Activated CD8-positive, alpha-beta memory T cell treated with anti-CD3 and anti-CD28 coated beads for 1 hour (primary cell): Measurements from ENCODE around the gene OPRD1.
A peak's percentile ranks its signal among the peaks of the same experiment; 100 is the strongest.
"Not testable (repeated sequence)": the region's sequence is repeated elsewhere in the genome, so short reads cannot be mapped to it uniquely, and the experiment has no call there.

ENCODE experiments used
- DNase-seq, 2 donors: peaks; one replicate each; pipeline ENCODE4 v3.0.0-alpha.2; 2020; ENCODE audit warnings: low read depth in 1 of 2; ENCODE audit errors: extremely low read depth in 1 of 2

OPRD1 gene

GRCh38 chr1:28840928-28841544 lies 29.1 kb downstream of the OPRD1 start:
- DNase-seq = no peak

GRCh38 chr1:28845786-28846543 lies 34.0 kb downstream of the OPRD1 start:
- DNase-seq = no peak

- DNase-seq = not testable (repeated sequence)
Observed at GRCh38 chr1:28847207-28847606, 35.2 kb downstream of the OPRD1 start.

- DNase-seq = no peak
Observed at GRCh38 chr1:28848416-28848815, 36.4 kb downstream of the OPRD1 start.

GRCh38 chr1:28853093-28853742 lies 41.2 kb downstream of the OPRD1 start:
- no peak for DNase-seq

- DNase-seq = not testable (repeated sequence)
Observed at GRCh38 chr1:28854406-28854805, 42.4 kb downstream of the OPRD1 start.

- DNase-seq = no peak
Observed at GRCh38 chr1:28855046-28855445, 43.1 kb downstream of the OPRD1 start.

GRCh38 chr1:28855469-28855951 lies 43.5 kb downstream of the OPRD1 start:
- no peak for DNase-seq

- DNase-seq = no peak
Observed at GRCh38 chr1:28855969-28856368, 44.0 kb downstream of the OPRD1 start.

- no peak for DNase-seq
Observed at GRCh38 chr1:28860332-28861073, 48.5 kb downstream of the OPRD1 start.

GRCh38 chr1:28862571-28863403 lies 50.8 kb downstream of the OPRD1 start:
- DNase-seq = no peak

GRCh38 chr1:28864695-28865094 lies 52.7 kb downstream of the OPRD1 start:
- DNase-seq = no peak

GRCh38 chr1:28865997-28866650 lies 54.2 kb downstream of the OPRD1 start:
- no peak for DNase-seq

GRCh38 chr1:28867850-28868249 lies 55.9 kb downstream of the OPRD1 start:
- no peak for DNase-seq

- no peak for DNase-seq
Observed at GRCh38 chr1:28869952-28870351, 58.0 kb downstream of the OPRD1 start.

- DNase-seq = no peak
Observed at GRCh38 chr1:28871631-28872401, 59.8 kb downstream of the OPRD1 start.

GRCh38 chr1:28875134-28875533 lies 63.2 kb downstream of the OPRD1 start:
- DNase-seq = not testable (repeated sequence)

- peak; percentile 48 to 59 for DNase-seq
Observed at GRCh38 chr1:28877132-28877781, 65.3 kb downstream of the OPRD1 start.
